Measurements from ENCODE around the gene TBX1. TPM values are rescaled to one million over a fixed set of nuclear protein-coding genes. Genes with fewer than 3 reads are reported as not detected.

The TBX1 gene
- total RNA-seq, 4 donors from 2014 or later, result 1.0 to 23.2 (median 5.8) TPM

DNA sequence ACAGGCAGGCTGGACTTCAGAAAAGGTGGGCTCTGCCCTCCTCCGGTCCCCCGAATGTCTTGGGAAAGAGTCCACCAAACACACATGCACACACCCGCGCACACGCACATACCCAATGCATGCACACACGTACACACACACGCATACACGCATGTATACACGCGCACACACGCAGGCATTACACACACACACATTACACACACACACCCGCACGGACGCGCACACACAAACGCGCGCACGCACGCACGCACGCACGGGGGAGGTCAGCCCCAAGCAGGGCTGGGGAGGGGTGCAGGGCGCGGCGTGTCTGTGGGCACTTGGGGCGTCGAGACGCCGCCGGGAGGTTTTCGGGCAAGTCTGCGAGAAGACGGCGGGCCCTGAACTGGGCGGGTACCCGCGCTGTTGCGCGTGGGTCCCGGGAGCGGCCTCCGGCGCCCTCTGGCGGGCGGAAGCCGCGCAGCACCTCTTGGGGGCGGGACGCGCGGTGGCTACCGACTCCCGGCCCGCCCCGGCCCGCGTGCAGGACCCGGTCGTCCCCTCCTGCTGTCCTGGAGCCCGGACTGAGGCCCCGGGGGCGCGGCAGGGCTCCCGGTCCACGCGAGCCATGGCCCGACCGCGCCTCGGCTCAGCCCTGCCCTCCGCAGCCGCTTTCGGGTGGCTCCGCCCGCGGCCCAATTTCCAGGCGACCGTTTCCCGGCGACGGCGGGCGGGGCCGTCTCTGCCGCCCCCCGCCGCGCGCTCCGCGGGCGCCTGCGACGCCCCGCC lies 42.7 kb upstream of the TBX1 start:
- H3K9me3 ChIP-seq, result no peaks in the 10 kb centered on the region
- DNase-seq, result peak; percentile 62 to 86
- H3K27ac ChIP-seq, result peak overlapping the region; percentile 56 to 72
- intact Hi-C loops (cut with DNase I; ENCODE audit: low total_unique reads), result no loop called here
- peak; percentile 81 to 98 (median 98) for TF ChIP-seq CTCF (IDR thresholded peaks at IDR 0.05)
- TF ChIP-seq POLR2A (IDR thresholded peaks at IDR 0.05), result peak in 1 of 2 donors; percentile 28
- H3K4me1 ChIP-seq, result no peaks in the 10 kb centered on the region
- no peaks in the 10 kb centered on the region for H3K27me3 ChIP-seq
- peak overlapping the region; percentile 32 to 55 for H3K4me3 ChIP-seq
- no peaks in the 10 kb centered on the region for H3K36me3 ChIP-seq

GRCh38 chr22:19718456-19719049 lies 42.0 kb upstream of the TBX1 start:
- TF ChIP-seq POLR2A (IDR thresholded peaks at IDR 0.05), result no peak
- no peak for TF ChIP-seq CTCF (IDR thresholded peaks at IDR 0.05)
- peak overlapping the region; percentile 32 to 55 for H3K4me3 ChIP-seq
- DNase-seq, result no peak
- H3K36me3 ChIP-seq, result no peaks in the 10 kb centered on the region
- intact Hi-C loops (cut with DNase I; ENCODE audit: low total_unique reads), result no loop called here
- H3K9me3 ChIP-seq, result no peaks in the 10 kb centered on the region
- no peaks in the 10 kb centered on the region for H3K27me3 ChIP-seq
- H3K27ac ChIP-seq, result peak overlapping the region; percentile 56 to 72
- H3K4me1 ChIP-seq, result no peaks in the 10 kb centered on the region

DNA sequence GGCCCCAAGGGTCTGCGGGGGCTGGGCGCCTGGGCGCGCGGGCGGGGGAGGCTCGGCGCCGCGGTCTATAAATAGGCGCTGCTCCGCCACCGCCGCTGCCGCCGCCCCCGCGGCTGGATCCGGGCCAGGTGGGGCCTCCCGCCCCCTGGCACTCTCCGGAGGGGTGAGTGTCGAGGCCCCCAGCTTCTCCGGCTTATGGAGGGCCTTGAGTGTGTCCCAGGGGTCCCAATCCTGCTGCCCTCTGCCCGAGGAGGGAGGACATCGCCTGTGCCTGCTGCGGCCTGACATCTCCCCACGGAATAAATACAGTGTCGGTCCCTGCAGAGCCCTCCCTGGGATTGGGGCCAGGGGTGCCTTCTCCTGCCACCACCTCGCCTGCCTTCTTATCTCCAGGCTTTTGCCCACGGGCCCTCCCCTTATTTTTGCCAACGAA lies 41.5 kb upstream of the TBX1 start:
- peak in 1 of 2 donors; percentile 53 for DNase-seq
- no peaks in the 10 kb centered on the region for H3K27me3 ChIP-seq
- intact Hi-C loops (cut with DNase I; ENCODE audit: low total_unique reads), result no loop called here

GRCh38 chr22:19719488-19720021 lies 41.0 kb upstream of the TBX1 start:
- Histone ChIP-seq H3K27ac (peak overlapping the region; percentile 56 to 72), H3K9me3 (no peaks in the 10 kb centered on the region), H3K4me3 (no peak overlapping the region), H3K4me1 (no peaks in the 10 kb centered on the region), H3K27me3 (no peaks in the 10 kb centered on the region), H3K36me3 (no peaks in the 10 kb centered on the region)
- no peak for DNase-seq
- TF ChIP-seq POLR2A (IDR thresholded peaks at IDR 0.05), result no peak
- TF ChIP-seq CTCF (IDR thresholded peaks at IDR 0.05), result no peak
- intact Hi-C loops (cut with DNase I; ENCODE audit: low total_unique reads), result no loop called here

More for the DNA sequence above, 41.5 kb upstream of the TBX1 start:
- Histone ChIP-seq H3K4me1 (no peaks in the 10 kb centered on the region), H3K9me3 (no peaks in the 10 kb centered on the region), H3K36me3 (no peaks in the 10 kb centered on the region), H3K4me3 (peak overlapping the region; percentile 32 to 55), H3K27ac (peak overlapping the region; percentile 56 to 72)
- TF ChIP-seq POLR2A (IDR thresholded peaks at IDR 0.05), result no peak
- no peak for TF ChIP-seq CTCF (IDR thresholded peaks at IDR 0.05)

All from uterus (tissue), 4 donors.